HG02973 (cell line): ENCODE measurements around the gene QKI.
A peak's percentile ranks its signal among the peaks of the same experiment; 100 is the strongest.

Experiments used
- ATAC-seq: cut with Tn5 transposase; IDR thresholded peaks from one replicate; pipeline ENCODE4 v1.9.1; 2021; ENCODE audit warnings: moderate library complexity; ENCODE audit not compliant: unreplicated experiment

QKI gene

DNA sequence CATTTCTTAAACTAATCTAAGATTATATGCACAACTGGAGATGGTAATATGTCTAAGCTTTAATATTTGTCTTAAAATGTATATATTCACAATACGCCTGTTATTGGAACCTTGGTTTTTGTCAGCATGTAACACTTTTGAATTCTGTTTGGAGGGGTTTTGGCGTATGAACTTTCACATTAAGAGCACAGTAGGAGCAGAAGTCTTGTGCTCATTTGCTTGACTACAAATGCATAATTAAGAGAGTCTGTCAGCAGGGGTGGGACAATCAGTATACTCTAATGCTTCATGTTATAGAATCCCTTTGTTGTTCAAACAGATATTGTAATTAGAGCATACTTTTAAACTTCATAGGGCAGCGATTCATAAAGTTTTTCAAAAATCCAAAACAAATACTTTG, 112.8 kb downstream of the QKI start:
- no peak for ATAC-seq

DNA sequence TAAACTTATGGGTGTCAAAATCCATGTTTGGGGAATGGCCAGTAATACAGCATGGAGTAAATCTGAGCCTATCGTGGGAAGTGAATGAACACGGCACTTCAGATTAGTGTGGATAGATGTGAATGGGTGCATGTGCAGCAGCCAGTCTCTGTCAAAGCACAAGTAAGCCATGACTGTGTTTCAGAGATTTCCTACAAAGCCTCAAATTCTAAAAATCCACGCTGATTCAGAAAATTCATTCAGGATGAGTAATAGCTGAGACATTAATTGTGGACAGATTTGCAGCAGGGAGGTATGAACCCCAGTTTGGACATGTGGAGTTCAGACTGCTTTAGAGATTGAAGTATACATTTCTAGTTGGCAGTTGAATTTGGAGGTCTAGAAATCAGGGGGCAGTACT, 115.1 kb downstream of the QKI start:
- ATAC-seq: no peak

DNA sequence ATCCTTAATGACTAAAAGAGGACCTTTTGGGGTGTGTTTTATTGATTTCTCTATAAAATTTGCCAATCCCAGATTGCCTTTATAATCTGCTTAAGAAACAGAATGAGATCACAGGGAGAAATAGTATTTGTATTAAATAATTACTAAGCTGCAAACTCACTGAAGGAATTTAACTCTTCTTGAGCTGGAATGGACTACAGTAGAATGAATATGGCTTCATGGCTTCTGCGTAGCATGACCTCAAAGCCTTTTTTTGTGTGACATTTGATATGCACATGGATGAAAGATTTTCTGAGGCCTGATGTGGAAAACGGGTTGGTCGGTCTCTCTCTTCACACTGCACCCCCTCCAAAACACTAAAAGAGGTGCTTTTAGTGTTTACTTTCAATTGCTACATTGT, 115.9 kb downstream of the QKI start:
- ATAC-seq: no peak

DNA sequence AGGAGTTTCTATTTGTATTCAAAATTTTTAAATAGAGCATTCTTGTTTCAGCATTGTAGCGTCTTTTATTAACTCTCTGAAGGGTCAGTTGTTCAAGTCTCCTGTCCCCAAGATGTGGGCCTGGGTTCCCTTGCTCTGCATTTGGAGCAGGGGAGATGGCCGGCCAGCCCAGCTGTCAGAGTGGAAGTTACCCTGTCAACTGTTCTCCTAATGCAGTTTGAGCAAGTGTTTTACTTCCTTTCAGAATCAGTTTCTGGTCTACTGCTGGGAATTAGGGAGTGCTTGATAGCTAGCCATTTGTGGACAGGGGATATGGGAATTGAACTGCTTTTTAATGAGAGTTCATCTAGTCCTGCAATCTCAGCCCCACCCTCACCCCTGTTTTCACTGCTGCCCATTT, 116.6 kb downstream of the QKI start:
- ATAC-seq: no peak

DNA sequence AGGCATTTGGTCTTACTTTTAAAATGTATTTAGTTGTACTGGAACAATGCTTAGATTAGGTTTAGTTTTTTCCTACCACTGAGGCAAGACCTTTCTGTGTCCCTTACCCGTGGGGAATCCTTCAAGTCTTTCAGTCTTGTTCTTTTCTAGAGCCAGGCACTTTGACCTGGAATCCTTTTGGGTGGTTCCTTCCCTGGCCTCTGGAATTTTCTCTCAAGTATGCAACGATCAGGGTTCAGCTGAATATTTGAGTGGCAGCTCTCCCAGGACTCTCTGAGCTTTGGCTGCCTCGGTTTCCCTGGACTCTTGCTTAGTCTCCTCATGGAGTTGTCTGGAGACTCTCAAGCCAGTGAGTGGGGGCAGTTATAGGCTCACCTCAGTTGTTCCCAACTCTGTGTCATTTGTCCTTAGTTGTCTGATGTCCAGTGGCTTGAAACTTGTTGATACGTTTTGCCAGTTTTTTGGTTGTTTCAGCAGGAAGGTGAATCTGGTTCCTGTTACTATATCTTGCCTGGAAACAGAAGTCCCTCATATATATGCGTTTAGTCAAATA, 118.1 kb downstream of the QKI start:
- ATAC-seq: no peak

DNA sequence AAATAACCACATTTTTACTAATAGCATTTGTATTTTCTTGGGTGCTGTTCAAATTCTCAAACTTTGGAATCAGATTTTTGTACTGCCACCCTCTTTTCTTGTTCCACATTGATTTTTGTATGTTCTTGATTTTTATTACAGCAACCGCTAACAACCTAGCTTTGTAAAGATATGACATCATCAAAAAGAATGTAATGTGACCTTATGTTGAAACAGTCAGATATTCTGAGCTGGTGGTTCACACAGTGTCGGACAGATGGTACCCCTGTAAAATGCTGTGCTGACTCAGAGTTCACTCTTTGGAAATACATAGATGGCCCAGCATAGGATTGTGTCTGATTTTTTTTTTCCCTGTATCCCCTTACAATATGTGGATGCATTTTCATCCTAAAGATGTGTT, 118.9 kb downstream of the QKI start:
- no peak for ATAC-seq

DNA sequence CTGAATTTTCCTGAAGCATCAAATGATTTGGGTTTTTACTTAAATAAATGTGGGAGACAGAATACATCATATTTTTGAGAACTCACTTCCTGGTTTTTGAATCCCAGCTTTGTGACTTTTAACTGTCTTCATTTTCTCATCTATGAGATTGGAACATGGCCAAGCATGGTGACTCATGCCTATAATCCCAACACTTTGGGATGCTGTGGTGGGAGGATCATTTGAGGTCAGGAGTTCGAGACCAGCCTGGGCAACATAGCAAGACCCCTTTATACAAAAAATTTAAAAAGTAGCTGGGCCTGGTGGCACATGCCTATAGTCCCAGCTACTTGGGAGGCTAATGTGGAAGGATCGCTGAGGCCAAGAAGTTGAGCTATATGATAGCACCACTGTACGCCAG, 122.3 kb downstream of the QKI start:
- no peak for ATAC-seq

DNA sequence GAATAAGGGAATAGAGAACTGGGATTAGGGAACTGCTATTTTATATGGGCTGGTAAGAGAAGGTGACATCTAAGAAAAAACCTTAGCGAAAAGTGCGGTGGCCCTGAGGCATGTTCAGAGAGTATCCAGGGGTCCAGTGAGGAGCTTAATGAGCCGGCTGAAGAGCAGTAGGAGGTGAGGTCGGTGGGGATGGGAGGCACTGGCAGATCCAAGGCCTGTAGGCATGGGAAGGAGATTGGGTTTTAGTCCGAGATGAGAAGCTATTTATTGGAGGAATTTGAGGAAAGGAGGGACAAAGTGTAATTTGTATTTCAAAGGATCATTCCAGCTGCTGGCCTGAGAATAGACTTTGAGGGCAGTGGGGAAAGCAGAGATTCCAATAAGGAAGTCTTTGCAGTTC, 123.8 kb downstream of the QKI start:
- ATAC-seq: no peak

DNA sequence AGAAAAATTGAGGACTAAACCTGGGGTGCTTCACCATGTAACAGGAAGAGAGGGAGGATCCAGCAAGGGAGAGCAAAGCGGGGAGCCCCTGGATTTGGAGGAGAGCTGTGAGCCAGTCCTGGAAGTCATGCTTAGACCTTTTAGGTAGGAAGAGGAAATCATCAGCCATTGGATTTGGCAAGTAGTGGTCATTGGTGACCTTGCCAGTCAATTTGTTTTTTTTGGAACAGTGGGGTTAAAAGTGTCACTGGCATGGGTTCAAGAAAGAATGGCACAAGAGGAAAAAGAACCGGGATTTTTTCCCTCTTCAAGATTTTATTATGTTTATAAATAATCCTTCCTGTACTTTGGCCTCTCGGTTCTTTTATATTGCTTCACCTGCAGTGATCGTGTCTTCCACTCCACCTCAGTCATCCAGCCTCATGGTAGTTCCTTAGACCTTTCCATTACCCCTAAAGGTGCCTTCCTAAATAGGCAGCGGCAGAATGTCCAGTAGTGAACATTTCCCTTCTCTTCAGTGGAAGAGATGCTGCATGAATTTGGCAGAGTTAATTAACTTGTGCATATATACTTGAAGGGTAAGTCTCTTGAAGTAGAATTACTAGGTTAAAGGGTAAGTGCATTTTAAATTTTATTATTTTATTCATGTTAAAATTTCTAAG, 124.7 kb downstream of the QKI start:
- no peak for ATAC-seq

DNA sequence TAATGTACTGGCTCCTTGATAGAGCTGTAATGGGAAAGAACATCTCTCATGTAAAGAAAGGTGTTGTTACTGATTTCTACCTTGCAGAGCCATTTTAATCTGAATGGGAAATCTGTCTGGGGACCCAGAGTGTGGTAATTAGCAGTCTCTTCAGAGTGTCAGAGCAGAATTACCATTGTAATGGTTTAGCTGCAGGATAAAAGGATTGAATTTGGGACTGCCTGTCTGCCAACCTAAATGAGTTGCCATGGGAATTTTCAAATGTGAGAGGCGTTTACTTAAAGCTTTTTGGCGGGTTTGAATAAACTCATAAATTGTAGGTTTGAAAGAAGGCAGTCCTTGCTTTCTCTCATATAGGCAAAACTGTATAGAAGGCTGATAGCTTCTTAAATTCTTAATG, 128.8 kb downstream of the QKI start:
- ATAC-seq: no peak

DNA sequence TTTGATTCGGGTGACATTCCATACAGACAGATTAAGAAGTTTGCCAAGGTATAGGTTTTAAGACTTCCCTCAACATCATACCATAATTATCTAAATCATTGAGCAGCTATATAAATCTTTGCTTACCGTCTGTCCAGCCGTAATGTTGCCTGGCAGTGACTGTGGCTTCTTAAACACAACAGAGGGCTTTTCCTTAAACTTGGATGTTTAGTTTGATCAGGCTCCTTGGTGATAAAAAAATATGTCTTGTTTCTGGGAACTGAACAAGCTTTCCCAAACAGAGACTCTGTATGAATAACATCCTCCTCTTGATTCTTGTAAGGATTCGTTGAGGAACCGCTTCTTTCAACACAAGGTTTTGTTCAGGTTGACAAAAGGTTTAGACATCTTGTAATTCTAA, 130.9 kb downstream of the QKI start:
- no peak for ATAC-seq

DNA sequence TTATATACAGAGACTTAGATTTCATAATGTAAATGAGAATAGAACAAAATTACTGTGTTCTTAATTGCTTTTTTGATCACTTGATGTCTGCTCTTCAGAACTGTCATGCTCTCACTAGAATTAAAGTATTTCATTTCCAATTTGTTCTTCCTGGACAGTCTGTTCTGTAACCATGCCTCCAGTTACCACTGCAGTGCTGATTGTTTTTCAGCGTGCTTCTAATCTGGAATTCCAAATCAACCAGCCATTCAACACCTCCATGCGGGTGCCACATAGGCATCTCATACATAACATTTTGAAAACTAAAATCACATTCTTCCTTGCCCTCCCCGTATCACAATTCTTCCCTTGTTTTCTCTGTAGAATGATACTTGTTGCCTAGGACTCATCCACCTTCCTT, 132.8 kb downstream of the QKI start:
- ATAC-seq: no peak

DNA sequence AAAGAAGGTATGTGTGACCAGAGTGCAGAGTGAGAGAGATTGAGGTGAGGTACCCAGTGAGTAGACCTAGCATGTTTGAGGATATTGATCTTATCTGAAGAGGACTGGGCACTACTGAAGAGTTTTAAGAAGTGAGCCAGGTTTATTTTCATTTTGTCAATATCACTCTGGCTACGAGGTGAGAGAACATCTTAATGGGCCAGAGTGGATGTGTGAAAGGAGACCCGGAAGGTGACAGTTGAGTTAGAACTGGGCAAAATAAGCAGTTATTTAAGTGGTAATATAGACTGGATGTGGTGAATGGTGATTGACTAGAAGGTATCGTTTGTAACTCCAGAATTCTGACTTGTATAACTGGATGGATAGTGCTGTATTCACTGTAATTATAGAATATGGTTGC, 134.1 kb downstream of the QKI start:
- ATAC-seq: no peak

DNA sequence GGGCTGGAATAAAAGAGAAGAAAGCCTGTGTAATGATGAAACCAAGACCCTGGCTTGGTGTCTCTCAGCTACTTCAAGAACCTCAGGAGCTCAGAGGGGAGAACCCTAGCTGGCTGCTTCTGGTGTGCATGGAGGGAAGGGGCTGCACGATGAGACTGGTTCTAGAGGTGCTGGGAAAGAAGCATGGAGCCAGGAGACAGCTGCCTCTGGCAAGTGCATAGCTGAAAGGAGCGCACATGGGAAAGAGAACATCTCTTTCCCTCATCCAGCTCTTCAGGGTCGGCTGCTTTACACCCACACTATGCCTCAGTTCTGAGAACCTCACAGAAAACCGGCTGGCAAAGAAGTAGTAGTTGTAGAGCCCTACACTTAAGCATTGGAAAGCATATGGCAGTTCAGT, 139.5 kb downstream of the QKI start:
- no peak for ATAC-seq

DNA sequence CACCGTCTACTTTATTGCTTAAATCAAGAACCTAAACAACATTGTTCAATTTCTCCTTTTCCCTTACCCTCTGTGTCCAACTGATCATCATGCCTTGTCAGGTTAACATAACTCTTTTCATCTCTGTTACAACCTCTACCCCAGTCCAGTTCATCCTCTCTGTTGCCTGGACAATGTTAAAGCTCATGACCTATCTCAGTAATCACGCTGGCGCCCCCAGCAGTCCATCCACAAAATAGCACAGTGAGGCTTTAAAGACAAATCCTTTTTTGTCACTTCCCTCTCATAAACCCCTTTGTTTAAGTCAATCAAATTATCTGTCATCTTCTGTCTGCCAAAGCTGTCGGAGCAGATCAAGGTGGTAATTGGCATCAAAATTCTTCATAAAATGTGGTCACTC, 140.1 kb downstream of the QKI start:
- peak; percentile 56 for ATAC-seq

DNA sequence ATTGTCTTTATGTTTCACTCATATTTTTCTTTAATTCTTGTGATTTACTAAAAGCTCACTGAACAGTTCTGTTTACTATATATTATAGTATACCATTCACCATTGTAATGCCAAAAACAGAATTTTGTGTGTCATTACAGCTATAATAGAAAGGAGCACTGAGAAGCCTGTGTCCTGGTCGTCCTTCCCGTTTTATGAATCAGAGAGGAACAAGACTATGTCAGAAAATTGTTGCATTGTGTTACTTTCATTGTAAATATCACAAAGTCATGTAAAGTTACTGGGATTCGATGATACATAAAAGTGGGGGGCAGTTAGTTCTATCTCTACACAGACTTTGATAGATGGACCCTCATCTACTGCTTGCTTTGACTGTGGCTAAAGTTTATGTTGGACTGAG, 145.1 kb downstream of the QKI start:
- no peak for ATAC-seq

DNA sequence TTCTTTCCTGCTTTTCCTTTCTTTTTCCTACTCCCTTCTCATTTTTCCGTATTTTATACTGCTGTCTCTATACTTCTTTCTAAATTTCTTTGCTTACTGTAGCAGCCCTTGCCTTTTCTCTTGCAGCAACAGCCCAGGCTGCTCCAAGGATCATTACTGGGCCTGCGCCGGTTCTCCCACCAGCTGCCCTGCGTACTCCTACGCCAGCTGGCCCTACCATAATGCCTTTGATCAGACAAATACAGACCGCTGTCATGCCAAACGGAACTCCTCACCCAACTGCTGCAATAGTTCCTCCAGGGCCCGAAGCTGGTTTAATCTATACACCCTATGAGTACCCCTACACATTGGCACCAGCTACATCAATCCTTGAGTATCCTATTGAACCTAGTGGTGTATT, 148.8 kb downstream of the QKI start:
- ATAC-seq: no peak

DNA sequence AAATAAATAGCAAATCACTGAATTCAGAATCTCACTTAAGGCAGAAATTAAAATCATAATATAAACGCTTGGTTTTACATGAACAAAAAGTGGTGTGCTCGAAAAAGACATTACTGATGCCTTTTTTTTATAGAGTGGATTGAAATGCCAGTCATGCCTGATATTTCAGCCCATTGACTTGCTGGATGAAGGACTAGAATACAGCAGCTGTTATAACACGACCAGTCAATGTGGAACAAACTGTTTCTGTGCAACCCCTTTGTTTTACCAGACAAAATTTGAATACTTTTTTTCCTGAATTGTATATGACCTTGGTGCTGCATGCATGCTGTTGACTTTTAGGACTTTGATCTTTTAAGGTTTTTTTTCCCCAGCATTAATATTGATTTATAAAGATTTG, 150.0 kb downstream of the QKI start:
- no peak for ATAC-seq

DNA sequence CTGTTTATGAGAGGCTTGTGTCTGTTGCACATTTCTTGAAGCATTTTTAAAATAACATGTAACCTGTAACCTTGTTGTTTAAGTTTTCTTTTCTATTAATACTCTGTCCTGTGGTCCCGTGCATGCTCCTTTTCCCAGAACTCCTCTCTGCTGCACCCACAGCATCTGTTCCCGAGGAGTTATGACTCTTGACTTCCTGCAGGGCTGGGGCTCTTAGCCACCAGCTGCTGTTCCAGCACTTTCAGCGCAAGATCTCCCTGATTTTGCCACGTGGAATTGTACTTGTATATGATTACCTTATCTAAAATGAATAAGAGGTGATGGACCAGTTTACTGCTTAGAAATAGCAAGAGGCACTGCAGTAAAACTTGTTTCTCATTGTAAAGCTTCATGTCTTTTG, 150.6 kb downstream of the QKI start:
- ATAC-seq: no peak

DNA sequence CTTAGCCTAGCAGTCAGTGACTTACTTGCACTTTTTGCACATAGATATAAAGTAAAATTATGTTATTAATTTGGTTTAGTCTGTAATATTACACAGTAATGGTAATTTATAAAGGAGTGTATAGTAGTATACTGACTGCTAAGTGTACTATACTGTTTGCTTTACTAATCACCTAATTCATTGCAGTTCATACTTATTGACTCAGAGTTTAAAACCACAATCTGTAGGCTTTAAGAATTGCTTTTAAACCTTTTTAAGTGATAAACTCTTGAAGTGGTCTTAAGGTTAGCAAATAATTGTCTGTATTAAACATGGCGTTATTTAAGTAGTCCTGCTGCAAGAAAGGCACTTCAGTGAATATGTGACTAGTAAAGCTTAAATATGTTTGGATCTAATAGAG, 151.5 kb downstream of the QKI start:
- no peak for ATAC-seq

DNA sequence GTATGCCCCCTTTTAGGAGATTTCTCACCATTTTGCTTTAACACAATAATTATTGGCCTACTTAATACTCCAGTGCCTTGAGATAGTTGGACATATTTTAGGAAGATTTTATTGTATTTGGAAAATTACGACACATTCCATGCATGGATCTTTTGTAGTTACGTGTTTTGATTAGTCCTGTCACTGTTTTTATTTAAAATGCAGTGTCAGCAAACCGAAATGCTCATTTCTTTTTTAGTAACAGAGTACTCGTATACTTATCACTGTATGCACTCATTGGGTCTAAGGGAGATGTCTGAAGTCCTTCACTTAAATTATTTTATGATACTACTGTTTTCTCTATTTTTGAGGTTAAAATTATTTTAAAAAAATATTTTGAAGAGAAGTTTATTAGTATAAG, 153.8 kb downstream of the QKI start:
- no peak for ATAC-seq

DNA sequence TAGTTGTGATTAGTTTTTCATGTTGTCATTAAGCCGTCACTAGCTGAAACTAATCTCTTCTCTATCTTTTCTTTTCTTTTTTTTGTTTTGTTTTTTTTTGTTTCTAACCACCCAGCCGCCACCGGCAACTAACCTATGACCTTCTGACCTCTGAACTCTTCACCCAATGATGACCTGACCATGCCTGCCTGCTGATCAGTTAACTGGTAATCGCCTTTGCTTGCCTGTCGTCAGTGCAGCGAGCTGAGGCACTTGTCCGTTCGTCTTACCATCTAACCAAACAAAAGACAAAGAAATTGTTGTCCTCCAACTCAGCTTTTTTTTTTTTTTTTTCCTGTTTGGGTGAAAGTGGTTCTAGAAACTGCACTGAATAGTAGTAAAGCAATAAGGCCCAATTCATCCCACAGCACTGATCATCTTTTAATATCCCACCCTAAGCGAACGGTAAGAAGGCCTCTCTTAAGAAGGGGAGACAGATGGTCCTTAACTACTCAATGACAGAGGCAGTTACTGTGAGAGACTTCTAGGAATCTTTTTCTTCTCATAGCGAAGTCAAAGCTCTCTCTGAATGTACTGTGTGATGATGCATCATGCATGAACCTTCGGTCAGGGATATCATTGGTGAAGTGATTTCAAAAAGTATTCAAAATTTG, 156.2 kb downstream of the QKI start:
- ATAC-seq: no peak

DNA sequence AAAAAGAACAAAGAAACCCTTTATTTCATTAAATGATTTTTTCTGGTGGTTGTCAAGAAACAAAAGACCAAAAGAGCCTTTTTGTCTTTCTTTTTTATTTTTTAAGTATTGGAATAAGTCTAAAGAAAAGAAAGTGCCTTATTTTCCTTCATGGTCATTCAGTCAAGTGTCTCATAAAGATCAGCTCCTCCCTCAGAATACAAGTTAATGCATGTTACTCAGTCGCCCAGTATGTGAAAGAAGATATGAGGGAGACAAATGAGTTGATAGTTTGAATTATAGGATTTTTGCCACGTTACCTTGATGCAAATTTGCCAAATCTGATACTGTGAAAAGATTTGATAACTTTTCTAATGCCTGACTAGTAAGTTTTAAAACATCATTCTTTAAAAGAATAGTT, 157.2 kb downstream of the QKI start:
- no peak for ATAC-seq
